ENCODE results near the gene GBGT1. TPM values are rescaled to one million over a fixed set of nuclear protein-coding genes. Genes with fewer than 3 reads are reported as not detected.
A peak's percentile ranks its signal among the peaks of the same experiment; 100 is the strongest.

The GBGT1 gene
- polyA plus RNA-seq, 1 of the 3 experiments (the other 2 are of a cell fraction): 0.51 TPM

GRCh38 chr9:133158695-133159094, 5.0 kb downstream of the GBGT1 start:
- WGBS (ENCODE audit: low lambda C conversion rate): 89% methylated on average over 3 of the region's 3 CpGs
- no peak overlapping the region for H3K27ac ChIP-seq (ENCODE audit: low read depth in 2 of 2, low read length in 1 of 2)
- H3F3A ChIP-seq (replicated peaks; ENCODE audit: insufficient read depth): no peaks in the 10 kb centered on the region
- H3K9ac ChIP-seq: no peak overlapping the region
- POLR2A ChIA-PET: interaction anchor here (0.7 kb wide), 1 partner anchor 40 kb away, joined by 3 read pairs; no protein-coding TSS in a partner anchor
- H3K4me2 ChIP-seq: no peak overlapping the region
- no peak overlapping the region for H2AFZ ChIP-seq (ENCODE audit: low read depth)
- TF ChIP-seq POLR2AphosphoS5 (IDR thresholded peaks at IDR 0.05; ENCODE audit: low read depth, low read length) (no peak), ZBTB33 (IDR thresholded peaks at IDR 0.05; ENCODE audit: borderline replicate concordance, low read depth) (no peak), TEAD4 (IDR thresholded peaks at IDR 0.05; ENCODE audit: borderline replicate concordance, insufficient read depth) (no peak), MEF2A (IDR thresholded peaks at IDR 0.05; ENCODE audit: borderline replicate concordance, low read depth) (no peak), TCF12 (IDR thresholded peaks at IDR 0.05) (no peak), NFIC (IDR thresholded peaks at IDR 0.05; ENCODE audit: borderline replicate concordance) (no peak)
- TF ChIP-seq, protein P1, sequence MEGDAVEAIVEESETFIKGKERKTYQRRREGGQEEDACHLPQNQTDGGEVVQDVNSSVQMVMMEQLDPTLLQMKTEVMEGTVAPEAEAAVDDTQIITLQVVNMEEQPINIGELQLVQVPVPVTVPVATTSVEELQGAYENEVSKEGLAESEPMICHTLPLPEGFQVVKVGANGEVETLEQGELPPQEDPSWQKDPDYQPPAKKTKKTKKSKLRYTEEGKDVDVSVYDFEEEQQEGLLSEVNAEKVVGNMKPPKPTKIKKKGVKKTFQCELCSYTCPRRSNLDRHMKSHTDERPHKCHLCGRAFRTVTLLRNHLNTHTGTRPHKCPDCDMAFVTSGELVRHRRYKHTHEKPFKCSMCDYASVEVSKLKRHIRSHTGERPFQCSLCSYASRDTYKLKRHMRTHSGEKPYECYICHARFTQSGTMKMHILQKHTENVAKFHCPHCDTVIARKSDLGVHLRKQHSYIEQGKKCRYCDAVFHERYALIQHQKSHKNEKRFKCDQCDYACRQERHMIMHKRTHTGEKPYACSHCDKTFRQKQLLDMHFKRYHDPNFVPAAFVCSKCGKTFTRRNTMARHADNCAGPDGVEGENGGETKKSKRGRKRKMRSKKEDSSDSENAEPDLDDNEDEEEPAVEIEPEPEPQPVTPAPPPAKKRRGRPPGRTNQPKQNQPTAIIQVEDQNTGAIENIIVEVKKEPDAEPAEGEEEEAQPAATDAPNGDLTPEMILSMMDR (IDR thresholded peaks at IDR 0.05): no peak
- H3K79me2 ChIP-seq (ENCODE audit: insufficient read depth): no peaks in the 10 kb centered on the region
- H3K9me2 ChIP-seq: no peaks in the 10 kb centered on the region
- no peaks in the 10 kb centered on the region for H3K36me3 ChIP-seq (replicated peaks in 1 of 2; ENCODE audit: control insufficient read depth in 1 of 2, insufficient read depth in 2 of 2, low read length in 1 of 2)
- H3K4me1 ChIP-seq (ENCODE audit: control insufficient read depth in 1 of 2, insufficient read depth in 2 of 2, low read depth in 1 of 2, low read length in 1 of 2): no peaks in the 10 kb centered on the region; a peak in 1 of 4 replicates
- H3K4me3 ChIP-seq (ENCODE audit: low read depth in 2 of 2, low read length in 1 of 2): no peak overlapping the region
- H3K9me3 ChIP-seq: no peaks in the 10 kb centered on the region
- no peaks in the 10 kb centered on the region for H3K27me3 ChIP-seq (ENCODE audit: insufficient read depth)
- CTCF ChIA-PET: interaction anchor here (0.9 to 5.0 kb wide), 5 partner anchors 9 to 171 kb away, joined by 3 to 42 read pairs (median 4); no protein-coding TSS in a partner anchor
- H4K20me1 ChIP-seq (ENCODE audit: insufficient read depth): no peaks in the 10 kb centered on the region
- DNase-seq: no peak

- Histone ChIP-seq H3K79me2 (ENCODE audit: insufficient read depth) (no peaks in the 10 kb centered on the region), H3K27ac (ENCODE audit: low read depth in 2 of 2, low read length in 1 of 2) (no peak overlapping the region), H3K9me2 (no peaks in the 10 kb centered on the region), H2AFZ (ENCODE audit: low read depth) (no peak overlapping the region), H3K4me2 (no peak overlapping the region), H3K4me1 (ENCODE audit: control insufficient read depth in 1 of 2, insufficient read depth in 2 of 2, low read depth in 1 of 2, low read length in 1 of 2) (no peaks in the 10 kb centered on the region), H3K4me3 (ENCODE audit: low read depth in 2 of 2, low read length in 1 of 2) (no peak overlapping the region), H3K36me3 (replicated peaks in 1 of 2; ENCODE audit: control insufficient read depth in 1 of 2, insufficient read depth in 2 of 2, low read length in 1 of 2) (no peaks in the 10 kb centered on the region), H3K27me3 (ENCODE audit: insufficient read depth) (no peaks in the 10 kb centered on the region), H3K9ac (no peak overlapping the region), H3F3A (replicated peaks; ENCODE audit: insufficient read depth) (no peaks in the 10 kb centered on the region), H3K9me3 (no peaks in the 10 kb centered on the region), H4K20me1 (ENCODE audit: insufficient read depth) (no peaks in the 10 kb centered on the region)
- ChIA-PET POLR2A (no interaction called here), CTCF (interaction anchor here (0.7 to 2.9 kb wide), 6 partner anchors 11 to 133 kb away, joined by 3 to 12 read pairs (median 4); no protein-coding TSS in a partner anchor)
- WGBS (ENCODE audit: low lambda C conversion rate): 78% methylated on average over 5 of the region's 9 CpGs
- peak; percentile 5 for DNase-seq
- no peak for TF ChIP-seq NFIC (IDR thresholded peaks at IDR 0.05; ENCODE audit: borderline replicate concordance)
- no peak for TF ChIP-seq YY1 (IDR thresholded peaks at IDR 0.05; ENCODE audit: low read depth)
- TF ChIP-seq TCF12 (IDR thresholded peaks at IDR 0.05): no peak
- no peak for TF ChIP-seq GABPA (IDR thresholded peaks at IDR 0.05; ENCODE audit: low read depth)
- no peak for TF ChIP-seq IRF3 (IDR thresholded peaks at IDR 0.05; ENCODE audit: low read depth, low read length)
Observed at GRCh38 chr9:133155156-133155555, 8.6 kb downstream of the GBGT1 start.
